ENCODE measurements around the gene RFESD. TPM values are rescaled to one million over a fixed set of nuclear protein-coding genes. Genes with fewer than 3 reads are reported as not detected.
"Not testable (repeated sequence)": the region's sequence is repeated elsewhere in the genome, so short reads cannot be mapped to it uniquely, and the experiment has no call there.

The RFESD gene
- total and polyA plus RNA-seq, 2 donors = 3.7 to 7.6 TPM

- H3K4me3 ChIP-seq (ENCODE audit: low read depth, low read length) = no peak overlapping the region
- 98% methylated on average over 1 of the region's 1 CpG for WGBS
- H3K4me1 ChIP-seq (ENCODE audit: insufficient read depth) = no peaks in the 10 kb centered on the region
- no peak for DNase-seq (ENCODE audit: extremely low spot score)
- no peaks in the 10 kb centered on the region for H3K36me3 ChIP-seq (ENCODE audit: insufficient read depth)
- no peak overlapping the region for H3K27ac ChIP-seq (ENCODE audit: low read depth)
These were observed 43.1 kb downstream of the RFESD start for GRCh38 chr5:95689680-95690079.

GRCh38 chr5:95690333-95690732, 43.8 kb downstream of the RFESD start:
- no peaks in the 10 kb centered on the region for H3K4me1 ChIP-seq (ENCODE audit: insufficient read depth)
- H3K27ac ChIP-seq (ENCODE audit: low read depth) = no peak overlapping the region
- no peak for DNase-seq (ENCODE audit: extremely low spot score)
- no peak overlapping the region for H3K4me3 ChIP-seq (ENCODE audit: low read depth, low read length)
- no peaks in the 10 kb centered on the region for H3K36me3 ChIP-seq (ENCODE audit: insufficient read depth)

GRCh38 chr5:95697781-95698681, 51.5 kb downstream of the RFESD start:
- H3K4me1 ChIP-seq (ENCODE audit: insufficient read depth) = no peaks in the 10 kb centered on the region
- H3K27ac ChIP-seq (ENCODE audit: low read depth) = no peak overlapping the region
- 56% methylated on average over 7 of the region's 7 CpGs for WGBS
- no peak for DNase-seq (ENCODE audit: extremely low spot score)
- H3K4me3 ChIP-seq (ENCODE audit: low read depth, low read length) = no peak overlapping the region
- no peaks in the 10 kb centered on the region for H3K36me3 ChIP-seq (ENCODE audit: insufficient read depth)

GRCh38 chr5:95699337-95699736, 52.8 kb downstream of the RFESD start:
- no peak overlapping the region for H3K27ac ChIP-seq (ENCODE audit: low read depth)
- DNase-seq (ENCODE audit: extremely low spot score) = no peak
- H3K4me3 ChIP-seq (ENCODE audit: low read depth, low read length) = no peak overlapping the region
- no peaks in the 10 kb centered on the region for H3K36me3 ChIP-seq (ENCODE audit: insufficient read depth)
- no peaks in the 10 kb centered on the region for H3K4me1 ChIP-seq (ENCODE audit: insufficient read depth)
- 97% methylated on average over 1 of the region's 1 CpG for WGBS

DNA sequence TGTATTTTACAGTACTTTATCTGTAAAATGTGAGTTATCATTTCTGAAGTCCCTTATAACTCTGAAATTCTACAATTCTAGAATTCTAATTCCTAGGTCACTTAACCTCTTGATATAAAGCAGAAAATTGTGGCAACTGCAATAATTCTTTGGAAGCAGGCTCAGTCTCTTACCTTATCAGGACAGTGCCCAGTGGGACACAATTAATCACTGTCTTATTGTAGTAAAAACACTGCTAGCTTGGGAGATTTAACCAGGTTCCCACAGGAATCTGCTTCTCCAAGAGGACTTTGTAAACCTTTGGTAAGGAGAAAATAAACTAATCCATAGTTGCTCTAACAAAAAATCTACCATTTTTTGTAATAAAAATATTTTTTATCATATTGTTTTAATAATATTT, 54.5 kb downstream of the RFESD start:
- no peak overlapping the region for H3K27ac ChIP-seq (ENCODE audit: low read depth)
- no peak for DNase-seq (ENCODE audit: extremely low spot score)
- no peaks in the 10 kb centered on the region for H3K36me3 ChIP-seq (ENCODE audit: insufficient read depth)
- no peaks in the 10 kb centered on the region for H3K4me1 ChIP-seq (ENCODE audit: insufficient read depth)
- no peak overlapping the region for H3K4me3 ChIP-seq (ENCODE audit: low read depth, low read length)

GRCh38 chr5:95704150-95704549, 57.6 kb downstream of the RFESD start:
- Histone ChIP-seq H3K4me1 (ENCODE audit: insufficient read depth) (no peaks in the 10 kb centered on the region), H3K27ac (ENCODE audit: low read depth) (no peak overlapping the region), H3K4me3 (ENCODE audit: low read depth, low read length) (no peak overlapping the region), H3K36me3 (ENCODE audit: insufficient read depth) (no peaks in the 10 kb centered on the region)
- no peak for DNase-seq (ENCODE audit: extremely low spot score)
- WGBS = 78% methylated on average over 1 of the region's 1 CpG

- not testable (repeated sequence) for H3K4me1 ChIP-seq (ENCODE audit: insufficient read depth); H3K27ac ChIP-seq (ENCODE audit: low read depth); DNase-seq (ENCODE audit: extremely low spot score); H3K4me3 ChIP-seq (ENCODE audit: low read depth, low read length); H3K36me3 ChIP-seq (ENCODE audit: insufficient read depth)
- 91% methylated on average over 5 of the region's 5 CpGs for WGBS
These were observed 59.6 kb downstream of the RFESD start for GRCh38 chr5:95706196-95706595.

DNA sequence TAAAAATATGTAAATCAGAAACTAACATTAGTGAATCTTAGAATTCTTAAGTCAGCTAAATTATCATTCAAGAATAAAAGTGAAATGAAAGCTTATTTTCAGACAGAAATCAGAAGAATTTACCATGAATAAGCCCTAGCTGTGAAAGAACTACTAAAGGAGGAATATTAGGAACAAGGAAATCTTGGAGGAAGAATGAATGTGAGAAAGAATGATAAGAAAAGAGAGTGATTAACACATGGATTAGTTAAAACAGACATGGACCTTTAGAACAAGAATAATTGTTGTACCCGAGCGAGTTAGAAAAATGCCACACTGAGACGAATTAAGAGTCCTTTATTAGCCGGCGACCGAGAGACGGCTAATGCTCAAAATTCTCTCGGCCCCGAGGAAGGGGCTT, 60.5 kb downstream of the RFESD start:
- Histone ChIP-seq H3K4me1 (ENCODE audit: insufficient read depth) (no peaks in the 10 kb centered on the region), H3K4me3 (ENCODE audit: low read depth, low read length) (no peak overlapping the region), H3K27ac (ENCODE audit: low read depth) (no peak overlapping the region), H3K36me3 (ENCODE audit: insufficient read depth) (no peaks in the 10 kb centered on the region)
- 84% methylated on average over 9 of the region's 9 CpGs for WGBS
- no peak for DNase-seq (ENCODE audit: extremely low spot score)

Other genes starting within 250 kb of the RFESD start
- gene SKIC3, start 91.8 kb upstream of the RFESD start, total RNA-seq = 253 TPM
- gene SKIC3, start 91.8 kb upstream of the RFESD start, polyA plus RNA-seq = 28.3 TPM
- gene ARSK, start 91.7 kb upstream of the RFESD start, total RNA-seq = 10.4 TPM
- 9.5 TPM for gene ARSK, start 91.7 kb upstream of the RFESD start, polyA plus RNA-seq
- gene GPR150, start 26.7 kb upstream of the RFESD start, total RNA-seq = not detected
- 0.73 TPM for gene GPR150, start 26.7 kb upstream of the RFESD start, polyA plus RNA-seq
- 2.1 TPM for gene SPATA9, start 36.2 kb downstream of the RFESD start, total RNA-seq
- gene SPATA9, start 36.2 kb downstream of the RFESD start, polyA plus RNA-seq = 0.29 TPM
- gene RHOBTB3, start 84.6 kb downstream of the RFESD start, total RNA-seq = 282 TPM
- gene RHOBTB3, start 84.6 kb downstream of the RFESD start, polyA plus RNA-seq = 24.0 TPM
- 23.5 TPM for gene GLRX, start 175.9 kb downstream of the RFESD start, total RNA-seq
- gene GLRX, start 175.9 kb downstream of the RFESD start, polyA plus RNA-seq = 61.1 TPM